ENCODE results near the gene ADGRG1. TPM values are rescaled to one million over a fixed set of nuclear protein-coding genes. Genes with fewer than 3 reads are reported as not detected.

Gene ADGRG1
- polyA plus RNA-seq, 1 donor = 5.8 TPM

GRCh38 chr16:57648581-57649442 is 20.4 kb downstream of the ADGRG1 start:
- no peak for DNase-seq (ENCODE audit: low read depth)

GRCh38 chr16:57649443-57649751 is 21.0 kb downstream of the ADGRG1 start:
- no peak for DNase-seq (ENCODE audit: low read depth)

GRCh38 chr16:57649846-57650245 is 21.4 kb downstream of the ADGRG1 start:
- DNase-seq (ENCODE audit: low read depth) = no peak

- no peak for DNase-seq (ENCODE audit: low read depth)
These were observed 23.2 kb downstream of the ADGRG1 start for GRCh38 chr16:57651344-57652333.

- DNase-seq (ENCODE audit: low read depth) = no peak
These were observed 24.5 kb downstream of the ADGRG1 start for GRCh38 chr16:57652695-57653471.

- no peak for DNase-seq (ENCODE audit: low read depth)
These were observed 25.5 kb downstream of the ADGRG1 start for GRCh38 chr16:57653936-57654335.

- no peak for DNase-seq (ENCODE audit: low read depth)
These were observed 28.0 kb downstream of the ADGRG1 start for GRCh38 chr16:57656342-57656955.

GRCh38 chr16:57657228-57657627 is 28.8 kb downstream of the ADGRG1 start:
- no peak for DNase-seq (ENCODE audit: low read depth)

GRCh38 chr16:57658130-57658877 is 29.9 kb downstream of the ADGRG1 start:
- no peak for DNase-seq (ENCODE audit: low read depth)

GRCh38 chr16:57658878-57659674 is 30.6 kb downstream of the ADGRG1 start:
- no peak for DNase-seq (ENCODE audit: low read depth)

- DNase-seq (ENCODE audit: low read depth) = no peak
These were observed 32.5 kb downstream of the ADGRG1 start for GRCh38 chr16:57660715-57661463.

GRCh38 chr16:57661510-57661909 is 33.1 kb downstream of the ADGRG1 start:
- no peak for DNase-seq (ENCODE audit: low read depth)

GRCh38 chr16:57661936-57662906 is 33.8 kb downstream of the ADGRG1 start:
- no peak for DNase-seq (ENCODE audit: low read depth)

- DNase-seq (ENCODE audit: low read depth) = no peak
These were observed 35.0 kb downstream of the ADGRG1 start for GRCh38 chr16:57663436-57663835.

- no peak for DNase-seq (ENCODE audit: low read depth)
These were observed 35.7 kb downstream of the ADGRG1 start for GRCh38 chr16:57663917-57664661.

GRCh38 chr16:57664662-57665025 is 36.2 kb downstream of the ADGRG1 start:
- DNase-seq (ENCODE audit: low read depth) = no peak

- DNase-seq (ENCODE audit: low read depth) = no peak
These were observed 37.1 kb downstream of the ADGRG1 start for GRCh38 chr16:57665541-57665940.

All from forelimb muscle (tissue), 1 donor.